Fibroblast of skin of scalp (primary cell): ENCODE measurements around the gene MCTP1. TPM values are rescaled to one million over a fixed set of nuclear protein-coding genes. Genes with fewer than 3 reads are reported as not detected.
A peak's percentile ranks its signal among the peaks of the same experiment; 100 is the strongest.

ENCODE experiments used
- DNase-seq: peaks from one replicate; pipeline ENCODE4 v3.0.0-alpha.2; 2013
- polyA plus RNA-seq, 2 experiments: library from polyadenylated mRNA; unstranded; fragments of 120-200 nt; gene quantifications; one replicate each; pipeline ENCODE4 v1.2.1, GENCODE V29; 2013; ENCODE audit not compliant: insufficient read length in 2 of 2

Gene MCTP1
- polyA plus RNA-seq (2013, experiment 1 of 2; ENCODE audit: insufficient read length), result 0.20 TPM
- polyA plus RNA-seq (2013, experiment 2 of 2; ENCODE audit: insufficient read length), result 0.48 TPM

DNA sequence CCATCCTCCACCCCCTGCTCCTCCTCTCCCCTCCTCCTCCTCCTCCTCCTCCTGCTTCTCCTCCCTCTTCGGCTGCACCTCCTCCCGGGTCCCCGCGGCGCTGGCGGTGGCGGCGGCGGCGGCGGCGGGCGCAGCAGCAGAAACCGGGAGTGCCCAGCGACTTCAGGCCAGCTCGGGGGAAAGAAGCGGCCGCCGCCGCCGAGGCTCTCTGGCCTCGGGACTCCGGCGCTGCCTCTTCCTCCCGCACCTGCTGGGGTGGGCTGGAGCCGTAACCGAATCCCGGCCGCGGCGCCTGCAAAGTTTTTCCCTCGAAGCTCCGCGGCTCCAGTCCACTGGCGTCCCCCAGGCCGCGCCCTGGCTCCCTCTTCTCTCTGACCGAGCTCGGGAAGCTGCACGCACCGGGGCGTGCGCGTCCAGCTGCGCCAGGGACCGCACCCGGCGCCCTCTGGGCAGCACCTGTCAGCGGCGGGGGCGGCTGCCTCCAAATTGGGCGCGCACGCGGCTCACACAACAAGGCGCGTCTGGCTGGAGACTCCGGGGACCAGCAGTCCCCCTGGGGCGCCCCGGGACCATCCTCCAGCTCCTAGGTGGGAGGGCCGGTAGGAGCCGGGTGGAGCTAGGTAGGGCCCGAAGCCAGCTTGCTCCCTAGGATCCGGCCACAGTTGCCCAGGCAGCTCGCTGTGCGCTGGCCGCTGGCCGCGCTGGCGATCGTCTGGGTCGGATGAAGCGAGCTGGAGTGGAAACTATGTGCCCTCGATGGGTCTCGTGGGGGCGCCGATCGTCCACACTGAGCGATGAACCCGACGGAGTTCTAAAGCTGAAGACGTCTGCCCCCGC lies at the start of gene MCTP1:
Gene MCTP1 (minus strand): TSS at position 523 of the 837 bp plus-strand sequence.
- DNase-seq, result peak; percentile 6

DNA sequence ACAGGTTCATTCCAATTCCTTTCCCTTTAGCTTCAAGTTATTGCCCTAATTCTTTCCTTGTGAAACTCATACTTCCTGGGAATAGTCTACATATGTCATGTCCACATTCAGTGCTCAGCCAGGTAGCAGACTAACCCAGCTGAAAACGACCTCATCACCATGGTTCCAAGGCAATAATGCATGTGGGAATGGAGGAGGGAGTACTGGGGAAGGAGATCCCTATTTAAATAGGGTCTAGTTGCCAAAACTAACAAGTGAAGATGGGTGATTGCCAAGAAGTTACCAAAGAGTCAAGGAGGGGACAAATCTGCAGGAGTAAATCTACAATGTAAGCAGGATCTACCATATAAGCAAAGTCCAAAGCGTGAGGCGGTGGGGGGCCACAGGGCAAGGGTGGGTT lies 47.3 kb upstream of the MCTP1 start:
- no peak for DNase-seq

DNA sequence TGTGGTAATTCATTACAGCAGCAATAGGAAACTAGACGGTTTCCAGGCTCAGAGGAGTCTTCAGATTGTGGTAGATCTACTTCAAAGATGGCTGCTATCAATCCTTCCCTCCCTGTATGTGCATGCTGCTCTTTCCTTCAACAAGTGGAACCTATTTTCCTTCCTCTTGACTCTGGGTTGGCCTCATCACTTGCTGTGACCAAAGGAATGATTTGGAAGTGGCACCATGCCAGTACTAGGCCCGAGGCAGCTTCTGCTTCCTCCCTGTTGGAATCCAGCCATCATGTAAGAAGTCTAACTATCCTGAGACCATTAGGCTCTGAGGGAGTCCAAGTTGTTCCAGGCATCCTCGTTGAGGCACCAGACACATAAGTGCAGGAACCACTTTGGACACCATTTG lies 46.5 kb upstream of the MCTP1 start:
- DNase-seq, result no peak

DNA sequence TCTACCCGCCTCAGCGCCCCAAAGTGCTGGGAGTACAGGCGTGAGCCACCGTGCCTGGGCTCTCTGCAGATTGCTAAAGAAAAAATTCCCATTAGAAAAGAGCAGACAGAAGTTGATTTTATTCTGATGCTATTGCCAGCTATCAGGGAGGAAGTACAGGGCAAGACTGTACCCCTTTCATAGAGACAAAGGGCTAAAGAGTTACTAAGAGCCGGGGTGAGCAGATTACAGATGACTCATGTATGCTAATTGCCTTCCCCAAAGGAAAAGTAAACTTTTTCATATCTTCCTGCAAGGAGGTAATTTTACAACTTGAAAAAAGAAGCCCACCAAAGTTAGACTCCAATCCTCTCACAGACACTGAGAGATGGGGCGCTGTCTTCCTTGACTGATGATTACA lies 42.3 kb upstream of the MCTP1 start:
- no peak for DNase-seq

DNA sequence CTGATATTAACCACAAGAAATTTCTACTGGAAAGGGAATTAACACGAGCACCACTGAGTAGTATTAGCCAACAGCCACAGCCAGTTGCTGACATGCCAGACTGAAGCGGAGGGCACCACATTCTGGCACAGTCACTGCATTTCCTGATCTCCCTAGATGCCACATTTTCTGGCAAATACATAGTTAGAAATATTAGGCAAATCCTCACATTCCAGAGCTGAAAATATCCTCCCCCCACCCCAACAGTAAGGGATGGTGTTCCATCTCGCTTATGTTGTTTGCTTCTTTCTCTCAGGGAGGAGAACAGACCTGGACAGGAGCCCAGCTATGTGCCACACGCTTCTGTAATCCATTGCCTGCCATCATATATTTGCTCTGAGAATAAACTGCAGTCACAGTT lies 32.8 kb upstream of the MCTP1 start:
- DNase-seq, result no peak

DNA sequence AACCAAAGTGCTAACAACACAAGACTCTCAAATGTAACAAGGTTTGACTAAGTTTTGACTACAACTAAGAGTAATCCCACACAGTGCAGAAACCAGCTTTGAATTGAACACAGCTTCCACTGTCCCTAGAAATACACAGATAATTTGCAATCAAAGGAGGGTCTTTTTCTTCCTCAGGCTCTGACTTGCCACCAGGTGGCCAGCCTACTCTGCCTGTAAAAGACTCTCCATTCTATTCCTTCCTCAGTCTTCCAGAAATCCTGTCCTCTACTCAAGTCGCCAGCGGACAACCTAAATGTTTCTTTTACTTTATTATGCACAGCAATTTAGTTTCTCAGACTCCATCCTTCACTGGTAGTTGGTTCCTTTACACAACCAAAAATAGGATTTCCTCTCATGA lies 32.2 kb upstream of the MCTP1 start:
- no peak for DNase-seq

DNA sequence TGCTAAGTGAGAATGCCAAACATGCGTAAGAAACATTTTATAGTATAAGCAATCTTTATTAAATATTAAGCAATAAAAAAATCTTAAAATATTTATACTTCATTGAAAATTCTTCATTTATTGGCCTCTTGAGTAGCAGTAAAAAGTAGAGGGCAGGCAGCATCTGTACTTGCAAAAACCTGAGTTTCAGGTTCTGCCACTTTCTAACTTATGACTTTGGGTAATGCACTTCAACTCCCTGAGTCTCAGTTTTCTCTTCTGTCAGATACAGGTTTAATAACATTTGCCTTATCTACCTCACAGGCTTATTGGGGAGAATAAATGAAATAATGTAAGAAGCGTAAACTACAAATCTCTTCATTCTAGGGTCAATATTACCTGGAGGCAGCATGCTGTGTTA lies 19.8 kb upstream of the MCTP1 start:
- DNase-seq, result no peak

DNA sequence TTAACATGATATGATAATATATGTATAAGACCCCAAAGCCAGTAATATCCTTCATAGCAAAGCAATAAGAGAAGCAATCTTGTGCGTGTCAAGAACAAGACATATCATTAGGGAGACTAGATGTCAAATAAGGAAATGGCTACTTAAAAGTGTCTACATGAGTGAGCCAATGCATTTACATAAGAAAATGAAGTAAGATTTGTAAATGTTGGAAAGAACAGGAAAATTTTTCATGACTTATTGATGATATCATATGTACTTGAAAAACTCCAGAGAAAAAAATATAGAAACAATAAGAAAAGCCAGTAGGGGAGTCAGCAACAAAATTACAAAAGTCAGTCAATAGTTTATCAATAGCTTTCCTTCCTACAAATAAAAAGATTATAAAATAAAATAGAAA lies 13.8 kb upstream of the MCTP1 start:
- no peak for DNase-seq

DNA sequence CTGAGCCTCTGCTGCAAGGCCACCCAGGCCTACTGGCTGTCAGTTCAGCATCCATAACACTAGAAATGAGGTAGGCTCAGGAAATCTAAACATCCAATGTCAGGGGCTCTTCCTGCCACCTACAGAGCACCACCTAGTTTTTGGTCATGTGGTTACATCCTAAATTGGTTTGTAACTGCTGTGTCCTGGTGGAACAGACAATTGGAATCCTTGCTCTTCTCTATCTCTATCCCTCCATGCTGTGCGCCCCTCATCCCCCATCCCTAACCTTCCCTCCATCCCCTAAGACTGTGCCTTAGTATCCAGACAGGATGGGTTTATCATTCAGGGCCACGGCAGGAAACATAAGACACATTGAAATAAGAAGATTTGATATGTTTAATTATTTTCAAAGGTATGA lies 11.4 kb upstream of the MCTP1 start:
- no peak for DNase-seq

DNA sequence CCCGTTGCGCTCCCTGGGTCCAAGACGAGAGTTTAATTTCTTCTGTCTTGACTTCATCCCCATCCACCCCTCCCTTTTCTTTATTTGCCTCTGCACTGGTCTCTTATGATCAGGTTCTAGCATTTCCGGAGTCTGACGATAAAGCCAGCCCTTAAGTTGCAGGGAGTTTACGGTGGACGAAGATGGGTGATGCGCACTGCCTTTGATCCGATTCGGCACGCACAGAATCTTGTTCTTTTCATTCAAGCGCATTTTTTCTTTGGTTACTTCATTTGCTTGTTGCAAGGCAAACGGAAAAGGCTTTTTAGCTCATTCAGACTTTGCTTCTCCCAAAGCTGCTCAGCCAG lies 488 bp upstream of the MCTP1 start:
- DNase-seq, result no peak

DNA sequence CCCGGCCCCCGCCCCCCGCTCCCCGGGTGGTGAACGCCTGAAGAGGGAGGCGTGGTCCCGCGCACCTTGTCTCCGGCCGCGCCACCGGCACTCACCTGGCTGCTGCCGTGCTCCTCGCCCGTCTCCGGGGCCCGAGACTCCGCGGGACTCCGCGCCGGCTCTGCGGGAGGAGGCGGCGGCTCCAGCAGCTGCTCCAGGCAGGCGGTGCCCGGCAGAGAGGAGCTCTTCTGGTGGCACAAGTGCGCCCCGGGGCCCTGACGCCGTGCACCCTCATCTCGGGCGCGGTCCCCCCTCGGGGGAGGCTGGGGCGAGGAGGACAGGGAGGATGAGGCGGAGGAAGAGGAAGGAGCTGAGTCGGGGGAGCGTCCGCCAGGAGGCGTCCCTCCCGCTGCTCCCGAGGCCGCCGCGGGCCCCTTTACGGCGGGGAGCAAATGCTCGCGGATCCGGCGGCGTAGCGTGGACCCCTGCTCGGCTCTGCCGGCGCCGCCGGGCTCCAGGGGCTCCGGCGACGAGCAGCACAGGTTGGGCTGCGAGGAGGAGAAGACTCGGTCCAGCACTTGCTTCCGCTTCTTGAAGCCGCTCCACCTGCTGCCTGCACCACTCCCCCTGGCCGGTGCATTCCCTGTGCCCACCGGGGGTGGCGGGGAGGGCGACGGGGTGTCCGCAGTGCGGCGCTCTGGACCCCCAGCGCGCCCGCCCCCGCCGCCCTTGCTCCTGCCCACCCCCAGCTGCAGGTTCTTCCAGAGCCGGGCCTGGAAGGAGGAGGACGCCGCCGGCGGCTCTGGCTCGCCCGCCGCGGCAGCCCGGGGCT lies 928 bp downstream of the MCTP1 start:
- no peak for DNase-seq

DNA sequence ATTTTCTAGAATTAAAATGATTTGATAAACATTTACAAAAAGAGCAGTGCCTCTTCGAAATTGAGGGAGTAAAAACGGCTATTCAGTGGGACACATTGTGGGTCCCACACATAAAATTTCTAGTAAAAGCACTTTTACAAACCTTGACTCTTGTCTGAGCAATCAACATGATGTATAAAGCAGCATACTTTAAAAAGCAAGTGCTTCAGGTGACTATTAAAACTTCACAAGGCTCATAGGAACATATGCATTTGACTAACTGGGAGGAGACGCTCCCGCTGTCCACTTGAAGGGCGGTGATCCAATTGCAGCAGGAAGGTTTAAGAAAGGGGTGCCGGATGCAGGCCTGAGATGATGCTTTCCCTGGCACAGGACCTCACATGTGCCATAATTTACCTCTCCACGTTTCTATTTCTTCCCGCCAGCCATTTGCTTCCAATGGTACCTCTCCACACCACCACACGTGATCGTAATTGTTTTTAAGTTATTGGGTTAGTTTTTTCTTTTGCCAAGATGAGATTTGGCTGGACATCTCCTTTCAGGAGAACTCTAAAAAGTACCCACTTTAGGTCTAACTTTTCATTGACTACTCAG lies 1.8 kb downstream of the MCTP1 start:
- no peak for DNase-seq

DNA sequence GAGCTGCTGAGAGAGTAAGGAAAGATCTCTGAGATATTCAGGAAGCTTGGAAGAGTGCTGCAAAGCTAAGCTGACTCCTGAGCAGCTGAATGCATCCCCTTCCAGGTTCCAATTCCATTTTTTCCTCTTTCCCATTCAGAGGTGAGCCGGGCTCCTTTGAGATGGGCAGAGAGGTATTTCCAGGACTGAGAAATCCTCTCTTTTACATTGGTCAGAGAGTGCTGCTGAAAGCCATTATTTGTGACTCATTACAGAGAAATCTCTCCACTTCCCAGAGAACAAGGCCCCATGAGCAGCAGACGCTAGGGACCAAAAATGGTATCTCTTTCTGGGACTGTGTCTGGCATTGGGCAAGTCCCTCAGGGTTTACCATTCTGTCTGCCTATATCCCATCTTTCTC lies 3.7 kb downstream of the MCTP1 start:
- peak; percentile 30 for DNase-seq

DNA sequence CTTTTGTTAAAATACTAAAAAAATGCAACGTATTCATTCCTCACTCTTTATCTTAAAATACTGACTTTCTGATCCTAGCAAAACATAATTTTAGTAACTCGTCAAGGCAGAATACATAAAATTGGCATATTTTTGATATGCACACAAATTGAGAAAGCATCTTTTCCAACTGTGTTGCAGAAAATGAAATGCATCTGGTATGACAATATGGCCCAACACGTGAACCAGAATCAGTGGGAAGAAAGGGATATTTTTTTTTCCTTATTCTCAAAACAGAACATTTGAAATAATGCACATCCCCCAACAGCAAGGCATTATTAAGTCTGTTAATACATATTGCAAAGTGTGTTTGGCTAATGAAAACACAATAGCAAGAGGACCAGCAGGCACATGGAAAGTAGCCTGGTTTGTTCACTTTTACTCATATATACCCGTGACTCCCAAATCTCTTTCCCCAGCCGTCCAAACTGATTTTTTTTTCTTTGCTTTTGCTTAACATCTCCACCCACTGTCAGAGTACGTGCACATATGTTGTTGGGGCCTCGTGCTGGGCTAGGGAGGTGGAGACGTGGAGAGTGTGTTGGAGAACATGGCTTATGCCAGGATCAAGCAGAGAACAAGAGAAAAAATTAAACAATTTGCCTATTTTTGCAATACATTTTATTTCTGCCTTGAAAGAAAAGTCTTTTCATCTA lies 4.3 kb downstream of the MCTP1 start:
- DNase-seq, result no peak

DNA sequence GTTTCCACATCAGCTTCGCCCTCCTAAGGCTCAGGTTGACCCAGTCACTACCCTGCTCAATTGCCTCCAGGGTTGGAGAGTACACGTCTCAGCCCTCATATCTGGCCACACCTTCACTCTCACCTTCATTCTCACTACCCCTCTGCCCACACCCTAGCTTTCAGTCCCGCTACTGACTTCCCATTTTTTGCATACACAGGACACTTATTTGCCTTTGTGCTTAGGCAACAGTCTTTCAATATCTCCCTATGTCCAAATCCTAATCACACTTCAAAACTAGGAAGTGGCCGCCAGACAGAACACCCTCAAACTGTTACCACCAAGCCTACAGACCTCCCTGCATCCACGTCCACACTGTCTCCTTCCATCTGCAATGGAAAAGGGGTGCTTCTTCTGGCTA lies 10.9 kb downstream of the MCTP1 start:
- DNase-seq, result no peak

DNA sequence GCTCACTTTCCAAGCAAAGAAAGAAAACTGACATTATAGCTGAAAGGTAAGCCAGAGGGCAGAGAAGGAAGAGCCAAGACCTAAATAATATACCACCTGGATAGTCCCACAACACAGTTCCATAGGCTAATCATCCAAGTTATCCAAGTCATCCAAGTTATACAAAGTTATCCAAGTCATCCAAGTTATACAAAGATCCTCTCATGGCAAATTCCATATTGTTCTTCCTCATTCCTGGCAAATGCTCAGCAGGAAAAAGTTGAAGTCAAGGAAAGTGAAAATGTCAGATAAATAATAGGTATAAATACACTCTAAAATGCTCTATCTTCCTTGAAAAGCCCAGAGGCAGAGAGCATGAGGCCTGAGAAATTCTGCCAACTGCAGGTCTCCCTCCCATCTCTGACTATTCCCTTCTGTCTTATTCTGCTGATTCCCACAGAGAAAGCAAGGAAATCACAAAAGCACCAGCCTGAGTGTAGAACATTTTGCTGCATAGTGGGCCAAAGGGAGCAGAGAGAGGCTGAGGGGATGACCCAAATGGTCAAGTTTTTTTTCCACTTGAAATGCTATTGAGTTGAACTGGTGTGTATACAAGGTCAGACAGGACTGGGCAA lies 12.5 kb downstream of the MCTP1 start:
- no peak for DNase-seq

DNA sequence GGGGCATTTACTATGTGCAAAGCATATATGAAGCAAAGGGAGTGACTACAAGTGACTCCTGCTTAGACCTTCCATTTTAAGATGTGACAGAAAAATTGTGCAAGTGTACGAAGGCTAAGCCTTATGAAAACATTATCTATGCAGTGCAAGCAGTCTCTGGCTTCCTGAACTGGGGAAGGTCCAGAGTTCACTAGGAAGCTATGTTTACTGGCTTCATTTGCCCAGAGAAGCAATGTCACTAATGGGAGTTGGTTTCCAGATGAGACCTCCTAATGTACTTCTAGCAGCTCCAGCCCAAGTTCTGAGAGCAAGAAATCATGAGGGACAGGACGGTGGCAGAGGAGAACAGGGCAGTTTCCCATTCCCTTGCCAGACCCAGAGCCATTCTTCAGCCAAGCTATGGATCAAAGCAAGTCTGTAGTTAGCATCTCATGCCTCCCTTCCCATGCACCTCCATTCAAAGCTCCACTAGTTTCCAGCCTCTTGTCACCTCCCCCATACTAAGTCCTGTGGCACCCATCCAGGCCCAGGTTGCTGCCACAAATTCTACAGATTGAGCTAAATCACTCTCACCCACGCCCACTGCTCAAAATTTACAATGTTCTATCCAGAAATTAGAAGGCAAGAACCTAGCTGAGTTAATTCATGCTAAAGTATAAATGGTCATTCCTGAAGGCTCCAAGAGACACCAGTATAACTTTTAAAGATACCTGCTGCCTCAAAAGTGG lies 21.8 kb downstream of the MCTP1 start:
- DNase-seq, result no peak

DNA sequence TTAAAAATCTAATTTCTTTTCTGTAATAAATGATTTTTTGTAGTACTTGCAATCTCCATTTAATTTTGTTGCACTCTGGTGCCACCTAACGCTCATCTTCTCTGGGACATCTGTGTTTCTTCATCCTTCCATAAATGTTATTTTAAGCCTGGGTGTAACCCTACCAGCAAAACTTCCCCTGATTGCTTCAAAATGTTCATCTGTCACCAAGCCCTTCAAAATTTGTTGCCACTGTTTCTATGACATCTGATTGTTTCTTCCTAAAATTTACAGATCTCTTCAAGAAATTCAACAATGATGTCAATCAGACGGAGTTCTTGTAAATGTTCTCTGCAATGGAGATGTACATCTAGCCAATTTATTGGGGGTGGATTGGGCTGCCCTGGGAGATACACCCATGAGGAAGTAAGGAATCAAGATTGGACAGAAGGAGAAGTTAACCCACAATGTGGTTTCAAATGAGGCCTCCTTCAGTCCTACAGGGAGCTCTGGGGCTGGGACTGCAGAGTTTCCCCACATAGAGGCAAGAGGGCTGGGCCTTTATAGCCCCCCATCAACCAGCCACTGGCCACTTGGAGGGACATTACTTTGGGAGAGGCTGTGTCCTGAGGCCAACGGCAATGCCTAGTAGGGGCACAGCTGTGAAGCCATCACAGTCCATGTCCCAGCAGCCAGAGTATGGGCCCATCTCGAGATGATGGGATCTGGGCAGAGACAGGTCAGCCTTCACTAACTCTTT lies 23.3 kb downstream of the MCTP1 start:
- peak; percentile 53 for DNase-seq

DNA sequence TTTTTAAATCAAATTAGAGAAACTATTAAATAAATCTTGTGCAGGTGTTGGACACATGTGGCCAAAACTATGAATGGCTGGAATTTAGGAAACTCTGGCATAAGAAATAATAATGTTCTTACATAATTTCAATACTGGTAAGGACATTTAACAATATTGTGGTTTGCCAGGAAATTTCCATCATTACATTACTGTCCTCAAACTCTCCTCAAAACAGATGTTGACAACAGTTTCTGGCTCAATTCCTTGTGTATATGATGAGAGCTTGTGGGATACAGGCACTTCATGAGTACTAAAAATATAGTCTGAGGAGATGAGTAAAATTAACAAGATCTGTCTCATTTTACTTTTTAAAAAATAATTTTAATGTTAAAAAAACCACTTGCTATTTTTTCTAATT lies 27.9 kb downstream of the MCTP1 start:
- no peak for DNase-seq

DNA sequence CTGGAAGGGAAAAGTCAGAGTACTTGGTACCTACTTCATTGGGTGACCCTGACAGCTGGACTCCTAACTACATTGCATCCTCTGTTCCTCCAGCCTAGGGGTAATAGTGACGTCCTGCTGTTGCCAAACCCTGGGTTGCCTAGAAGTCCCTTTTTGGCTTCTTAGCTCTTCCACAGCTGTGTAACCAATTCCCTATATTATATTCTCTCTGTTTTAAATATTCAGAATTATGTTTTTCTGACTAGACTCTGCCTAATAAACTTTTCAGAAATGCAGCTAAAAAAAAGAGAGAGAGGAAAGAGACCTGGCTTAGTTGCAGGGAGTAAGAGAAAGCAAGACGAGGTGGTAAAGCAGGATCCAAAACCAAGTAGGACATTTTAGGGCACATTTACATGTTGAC lies 28.4 kb downstream of the MCTP1 start:
- DNase-seq, result no peak

DNA sequence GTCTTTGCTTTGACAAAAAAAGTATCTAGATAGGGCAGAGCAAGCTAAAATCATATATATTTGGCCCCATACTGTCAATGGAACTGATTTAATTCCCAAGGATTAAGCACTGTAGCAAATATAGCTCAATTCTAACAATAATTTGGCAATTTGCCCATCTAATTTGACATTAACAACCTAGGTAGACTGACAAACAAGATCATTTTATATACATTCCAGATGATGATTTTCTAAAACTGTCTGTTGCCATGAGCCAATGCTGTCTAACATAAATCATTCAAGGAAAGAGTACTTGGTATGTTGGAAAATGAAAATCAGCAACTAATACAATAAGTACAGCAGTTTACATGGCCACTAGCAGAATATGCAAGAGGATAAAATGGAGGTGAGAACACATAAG lies 32.1 kb downstream of the MCTP1 start:
- no peak for DNase-seq
